GM23248 (cell line): ENCODE data around the gene POLR1E. TPM values are rescaled to one million over a fixed set of nuclear protein-coding genes. Genes with fewer than 3 reads are reported as not detected.

Experiments
- DNase-seq: peaks from one replicate; pipeline ENCODE4 v3.0.0-alpha.2; 2015
- H2AFZ ChIP-seq: fragments of 200-600 bp; sonication (generic); 2 replicates; pipeline ENCODE4 v1.6.1; 2016; ENCODE audit warnings: antibody characterized with exemption
- H3F3A ChIP-seq: fragments of 200-600 bp; sonication (generic); 2 replicates; pipeline ENCODE4 v1.6.1; 2016; ENCODE audit warnings: mild to moderate bottlenecking, antibody characterized with exemption, mixed run types; ENCODE audit not compliant: insufficient read depth
- H3K27ac ChIP-seq: fragments of 200-600 bp; sonication (generic); 2 replicates; pipeline ENCODE4 v1.5.1; 2016; ENCODE audit warnings: mild to moderate bottlenecking
- H3K27me3 ChIP-seq: fragments of 200-600 bp; sonication (generic); replicated peaks from 2 replicates; pipeline ENCODE4 v1.6.1; 2016; ENCODE audit warnings: mild to moderate bottlenecking; ENCODE audit not compliant: insufficient read depth
- H3K36me3 ChIP-seq: fragments of 200-600 bp; sonication (generic); 2 replicates; pipeline ENCODE4 v1.6.1; 2016; ENCODE audit warnings: low read depth, mild to moderate bottlenecking
- H3K4me1 ChIP-seq: fragments of 200-600 bp; sonication (generic); 2 replicates; pipeline ENCODE4 v1.6.1; 2016; ENCODE audit warnings: mild to moderate bottlenecking; ENCODE audit not compliant: insufficient read depth
- H3K4me2 ChIP-seq: fragments of 200-600 bp; sonication (generic); one replicate; pipeline ENCODE4 v1.6.1; 2016; ENCODE audit warnings: mild to moderate bottlenecking; ENCODE audit not compliant: unreplicated experiment
- H3K4me3 ChIP-seq: fragments of 200-600 bp; sonication (generic); 2 replicates; pipeline ENCODE4 v1.5.1; 2016; ENCODE audit warnings: mild to moderate bottlenecking
- H3K79me2 ChIP-seq: fragments of 200-600 bp; sonication (generic); 2 replicates; pipeline ENCODE4 v1.6.1; 2016; ENCODE audit warnings: mild to moderate bottlenecking; ENCODE audit not compliant: insufficient read depth
- H3K9ac ChIP-seq: fragments of 200-600 bp; sonication (generic); 2 replicates; pipeline ENCODE4 v1.6.1; 2016; ENCODE audit warnings: mild to moderate bottlenecking
- H3K9me2 ChIP-seq: fragments of 200-600 bp; sonication (generic); 2 replicates; pipeline ENCODE4 v1.6.1; 2016; ENCODE audit warnings: mixed run types, mild to moderate bottlenecking, moderate library complexity; ENCODE audit not compliant: insufficient read depth
- H3K9me3 ChIP-seq: fragments of 200-600 bp; sonication (generic); one replicate; pipeline ENCODE4 v1.6.1; 2017; ENCODE audit warnings: low read depth
- H4K20me1 ChIP-seq: fragments of 200-600 bp; sonication (generic); 2 replicates; pipeline ENCODE4 v1.6.0; 2016; ENCODE audit not compliant: insufficient read depth
- EZH2 ChIP-seq: fragments of 200-600 bp; sonication (generic); IDR thresholded peaks from 2 replicates; pipeline ENCODE4 v1.6.1; 2018; ENCODE audit warnings: antibody characterized with exemption, mild to moderate bottlenecking; ENCODE audit not compliant: insufficient read depth, poor library complexity, severe bottlenecking
- EZH2phosphoT487 ChIP-seq: fragments of 200-600 bp; sonication (generic); IDR thresholded peaks from 2 replicates; pipeline ENCODE4 v1.6.1; 2018; ENCODE audit warnings: antibody characterized with exemption, moderate library complexity, mild to moderate bottlenecking, low read depth; ENCODE audit not compliant: insufficient read depth
- WGBS, 2 experiments: methylation state at CpG; one replicate each; pipeline ENCODE4 v1.1.6; 2015 to 2017; ENCODE audit warnings: low lambda C conversion rate in 2 of 2, low coverage in 1 of 2; ENCODE audit errors: missing lambda C conversion rate in 2 of 2; 5-methylcytosine and 5-hydroxymethylcytosine counted together
- in situ Hi-C: fragments of 300-500 bp; cut with MboI; formaldehyde crosslinking; loops from 2 replicates; pipeline ENCODE4 v1.15.0; 2020
- polyA plus RNA-seq: library from polyadenylated mRNA; unstranded; fragments of >200 nt; fragmentation: Nextera tagmentation; extraction: Ambion mirVana; gene quantifications from 2 replicates; pipeline ENCODE4 v1.2.1, GENCODE V29; 2016
- total RNA-seq: library from RNA; depleted of rRNA; stranded (reverse); fragments of >200 nt; shearing (Covaris generic); gene quantifications from 2 replicates; pipeline ENCODE4 v1.2.3, GENCODE V29; 2014

The POLR1E gene
- total and polyA plus RNA-seq, 2 experiments from 2014 or later = 16.9 to 27.5 TPM

- Histone ChIP-seq H3K27ac (no peak overlapping the region), H4K20me1 (no peaks in the 10 kb centered on the region), H3K9ac (no peak overlapping the region), H3K27me3 (no peaks in the 10 kb centered on the region), H3K79me2 (no peaks in the 10 kb centered on the region), H3F3A (no peaks in the 10 kb centered on the region), H3K36me3 (0 out of 2 replicates have a peak, but pooled peaks cover 1% of the 10 kb centered on the region), H3K4me1 (no peaks in the 10 kb centered on the region), H2AFZ (no peak overlapping the region), H3K4me3 (no peak overlapping the region), H3K4me2 (no peak overlapping the region), H3K9me3 (no peaks in the 10 kb centered on the region), H3K9me2 (no peaks in the 10 kb centered on the region)
- in situ Hi-C loops = no loop called here
- TF ChIP-seq EZH2phosphoT487 (no peak), EZH2 (no peak)
- WGBS, 2 experiments = 66 to 68% methylated on average over 3 of the region's 3 CpGs
- no peak for DNase-seq
Measured at GRCh38 chr9:37520641-37521040, 34.9 kb downstream of the POLR1E start.

- TF ChIP-seq EZH2 (no peak), EZH2phosphoT487 (no peak)
- H3K9me3 ChIP-seq = no peaks in the 10 kb centered on the region
- no peaks in the 10 kb centered on the region for H3K9me2 ChIP-seq
- DNase-seq = no peak
- no peak overlapping the region for H2AFZ ChIP-seq
- whole genome bisulfite sequencing, 2 experiments = 92 to 93% methylated on average over 10 of the region's 10 CpGs
- no peaks in the 10 kb centered on the region for H4K20me1 ChIP-seq
- H3K4me1 ChIP-seq = no peaks in the 10 kb centered on the region
- 0 out of 2 replicates have a peak, but pooled peaks cover 6% of the 10 kb centered on the region for H3K36me3 ChIP-seq
- H3K4me2 ChIP-seq = no peak overlapping the region
- no peak overlapping the region for H3K27ac ChIP-seq
- no peaks in the 10 kb centered on the region for H3F3A ChIP-seq
- in situ Hi-C loops = no loop called here
- no peak overlapping the region for H3K4me3 ChIP-seq
- no peaks in the 10 kb centered on the region for H3K79me2 ChIP-seq
- no peaks in the 10 kb centered on the region for H3K27me3 ChIP-seq
- H3K9ac ChIP-seq = no peak overlapping the region
Measured at GRCh38 chr9:37521111-37521510, 35.4 kb downstream of the POLR1E start.

- no peak for DNase-seq
- WGBS, 2 experiments = 89 to 92% methylated on average over 2 of the region's 2 CpGs
- in situ Hi-C loops = no loop called here
- H2AFZ ChIP-seq = no peak overlapping the region
- H3K4me2 ChIP-seq = no peak overlapping the region
- TF ChIP-seq EZH2 = no peak
- H3K79me2 ChIP-seq = no peaks in the 10 kb centered on the region
- no peak overlapping the region for H3K27ac ChIP-seq
- no peaks in the 10 kb centered on the region for H3K9me2 ChIP-seq
- H4K20me1 ChIP-seq = no peaks in the 10 kb centered on the region
- H3K4me3 ChIP-seq = no peak overlapping the region
- no peak overlapping the region for H3K9ac ChIP-seq
- 0 out of 2 replicates have a peak, but pooled peaks cover 9% of the 10 kb centered on the region for H3K36me3 ChIP-seq
- no peaks in the 10 kb centered on the region for H3K27me3 ChIP-seq
- no peaks in the 10 kb centered on the region for H3K4me1 ChIP-seq
- H3F3A ChIP-seq = no peaks in the 10 kb centered on the region
- no peaks in the 10 kb centered on the region for H3K9me3 ChIP-seq
Measured at GRCh38 chr9:37522971-37523370, 37.2 kb downstream of the POLR1E start.

- Histone ChIP-seq H4K20me1 (no peaks in the 10 kb centered on the region), H3K9me2 (no peaks in the 10 kb centered on the region), H3K4me1 (no peaks in the 10 kb centered on the region), H3K27me3 (no peaks in the 10 kb centered on the region), H3K79me2 (no peaks in the 10 kb centered on the region), H3F3A (no peaks in the 10 kb centered on the region), H3K9ac (no peak overlapping the region), H3K4me3 (no peak overlapping the region), H3K36me3 (0 out of 2 replicates have a peak, but pooled peaks cover 9% of the 10 kb centered on the region), H3K27ac (no peak overlapping the region), H2AFZ (no peak overlapping the region), H3K9me3 (no peaks in the 10 kb centered on the region), H3K4me2 (no peak overlapping the region)
- DNase-seq = no peak
- TF ChIP-seq EZH2 (no peak), EZH2phosphoT487 (no peak)
- in situ Hi-C loops = no loop called here
- 91 to 93% methylated on average over 6 of the region's 6 CpGs for WGBS, 2 experiments
Measured at GRCh38 chr9:37523916-37524315, 38.2 kb downstream of the POLR1E start.
